GM23338 (cell line): ENCODE measurements around the gene ARFIP2. TPM values are rescaled to one million over a fixed set of nuclear protein-coding genes. Genes with fewer than 3 reads are reported as not detected.
A peak's percentile ranks its signal among the peaks of the same experiment; 100 is the strongest.

ENCODE experiments used
- ATAC-seq: fragments of 200-7000 bp; cut with Tn5 transposase; 3 replicates; pipeline ENCODE4 v1.9.1; 2020
- DNase-seq: peaks from one replicate; pipeline ENCODE4 v3.0.0-alpha.2; 2015; ENCODE audit warnings: low spot score
- H2AFZ ChIP-seq: fragments of 200-600 bp; sonication (generic); 2 replicates; pipeline ENCODE4 v1.8.0; 2016; ENCODE audit warnings: antibody characterized with exemption, mild to moderate bottlenecking, moderate library complexity
- H3F3A ChIP-seq: fragments of 200-600 bp; sonication (generic); replicated peaks from 2 replicates; pipeline ENCODE4 v1.8.0; 2017; ENCODE audit warnings: antibody characterized with exemption, mixed run types, low read depth
- H3K27ac ChIP-seq: fragments of 200-600 bp; sonication (generic); 2 replicates; pipeline ENCODE4 v1.6.1; 2016; ENCODE audit warnings: low read depth
- H3K27me3 ChIP-seq: fragments of 200-600 bp; sonication (generic); 2 replicates; pipeline ENCODE4 v1.8.0; 2016; ENCODE audit warnings: mild to moderate bottlenecking, mixed run types, moderate library complexity; ENCODE audit not compliant: insufficient read depth
- H3K36me3 ChIP-seq: fragments of 200-600 bp; sonication (generic); 2 replicates; pipeline ENCODE4 v1.8.0; 2016; ENCODE audit warnings: mild to moderate bottlenecking; ENCODE audit not compliant: insufficient read depth
- H3K4me1 ChIP-seq: fragments of 200-600 bp; sonication (generic); 2 replicates; pipeline ENCODE4 v1.8.0; 2016; ENCODE audit warnings: mild to moderate bottlenecking, moderate library complexity; ENCODE audit not compliant: insufficient read depth
- H3K4me2 ChIP-seq: fragments of 200-600 bp; sonication (generic); 2 replicates; pipeline ENCODE4 v1.7.1; 2017; ENCODE audit warnings: mixed run types
- H3K4me3 ChIP-seq: fragments of 200-600 bp; sonication (generic); 2 replicates; pipeline ENCODE4 v1.6.1; 2016; ENCODE audit warnings: mixed run types
- H3K79me2 ChIP-seq: fragments of 200-600 bp; sonication (generic); replicated peaks from 2 replicates; pipeline ENCODE4 v1.8.0; 2017; ENCODE audit warnings: mild to moderate bottlenecking; ENCODE audit not compliant: insufficient read depth
- H3K9me2 ChIP-seq: fragments of 200-600 bp; sonication (generic); 2 replicates; pipeline ENCODE4 v1.8.0; 2017; ENCODE audit not compliant: insufficient read depth
- H4K20me1 ChIP-seq: fragments of 200-600 bp; sonication (generic); replicated peaks from 2 replicates; pipeline ENCODE4 v1.8.0; 2017; ENCODE audit warnings: mild to moderate bottlenecking; ENCODE audit not compliant: insufficient read depth
- H3K27ac Mint-ChIP-seq: 2 replicates; pipeline ENCODE4 v1.8.0; 2020; ENCODE audit warnings: inconsistent platforms, mild to moderate bottlenecking, moderate library complexity, mixed read lengths
- H3K27me3 Mint-ChIP-seq: 3 replicates; pipeline ENCODE4 v1.8.0; 2022; ENCODE audit warnings: low read depth, mild to moderate bottlenecking, moderate library complexity, mixed read lengths, inconsistent platforms; ENCODE audit not compliant: insufficient read depth, poor library complexity
- H3K36me3 Mint-ChIP-seq: 3 replicates; pipeline ENCODE4 v1.8.0; 2021; ENCODE audit warnings: low read depth, mild to moderate bottlenecking, inconsistent platforms, moderate library complexity, mixed read lengths
- H3K4me1 Mint-ChIP-seq: 3 replicates; pipeline ENCODE4 v1.8.0; 2020; ENCODE audit warnings: mild to moderate bottlenecking, inconsistent platforms, mixed read lengths
- H3K4me3 Mint-ChIP-seq: 3 replicates; pipeline ENCODE4 v1.8.0; 2021; ENCODE audit warnings: moderate library complexity, mild to moderate bottlenecking, inconsistent platforms, mixed read lengths
- H3K9me3 Mint-ChIP-seq: 3 replicates; pipeline ENCODE4 v1.8.0; 2020; ENCODE audit warnings: moderate library complexity, mild to moderate bottlenecking, inconsistent platforms, mixed read lengths
- ETS1 ChIP-seq: IDR thresholded peaks from 2 replicates; pipeline ENCODE4 v1.6.1; 2016; ENCODE audit warnings: antibody characterized with exemption
- ZNF114 ChIP-seq: fragments of 250-450 bp; sonication (Bioruptor Pico); IDR thresholded peaks from 2 replicates; pipeline ENCODE4 v1.5.0; 2020; ENCODE audit warnings: mild to moderate bottlenecking, moderate library complexity
- ZNF462 ChIP-seq: fragments of 250-450 bp; sonication (Bioruptor Pico); IDR thresholded peaks from 2 replicates; pipeline ENCODE4 v1.5.0; 2020; ENCODE audit warnings: mild to moderate bottlenecking, moderate library complexity
- polyA plus RNA-seq: library from polyadenylated mRNA; unstranded; fragments of >200 nt; fragmentation: Nextera tagmentation; extraction: Ambion mirVana; gene quantifications from 2 replicates; pipeline ENCODE4 v1.2.1, GENCODE V29; 2016
- total RNA-seq: library from RNA; depleted of rRNA; stranded (reverse); fragments of >200 nt; shearing (Covaris generic); gene quantifications from 2 replicates; pipeline ENCODE4 v1.2.3, GENCODE V29; 2014; rRNA removed

ARFIP2 gene
- total and polyA plus RNA-seq, 2 experiments from 2014 or later, result 35.4 to 61.5 TPM

- Histone ChIP-seq H2AFZ (no peak overlapping the region), H3K27me3 (peaks cover 6% of the 10 kb centered on the region; the same call in 1 of the 2 replicates), H4K20me1 (no peaks in the 10 kb centered on the region), H3K36me3 (no peaks in the 10 kb centered on the region), H3K4me2 (no peak overlapping the region), H3K4me1 (no peaks in the 10 kb centered on the region; the same call in 1 of the 2 replicates), H3K27ac (no peak overlapping the region), H3K4me3 (no peak overlapping the region), H3K79me2 (no peaks in the 10 kb centered on the region), H3K9me2 (no peaks in the 10 kb centered on the region), H3F3A (no peaks in the 10 kb centered on the region)
- no peak for TF ChIP-seq ZNF114 (CRISPR knock-in tag)
- peak; percentile 72 for TF ChIP-seq ZNF462 (CRISPR knock-in tag)
- TF ChIP-seq ETS1, result no peak
- Mint-ChIP-seq H3K4me3 (no peak overlapping the region; the same call in 2 of the 3 replicates), H3K36me3 (no peaks in the 10 kb centered on the region), H3K27ac (no peak overlapping the region), H3K4me1 (peaks cover 11% of the 10 kb centered on the region), H3K27me3 (peaks cover 4% of the 10 kb centered on the region), H3K9me3 (no peaks in the 10 kb centered on the region)
- ATAC-seq, result peak; percentile 95
- DNase-seq, result peak; percentile 82
Measured at GRCh38 chr11:6427516-6427915, 53.6 kb downstream of the ARFIP2 start.

Other genes with a start within 250 kb of the ARFIP2 start
- 20.0 and 34.5 TPM in 2 replicates for gene FHIP1B, start 246.7 kb downstream of the ARFIP2 start, total RNA-seq
- 10.3 TPM in 2 replicates for gene FHIP1B, start 246.7 kb downstream of the ARFIP2 start, polyA plus RNA-seq
- gene CNGA4, start 242.2 kb downstream of the ARFIP2 start, total RNA-seq, result not detected in 2 replicates
- 0.15 TPM in 1 of 2 replicates, not detected in the other for gene CNGA4, start 242.2 kb downstream of the ARFIP2 start, polyA plus RNA-seq
- 7.0 and 8.2 TPM in 2 replicates for gene CCKBR, start 221.5 kb downstream of the ARFIP2 start, total RNA-seq
- gene CCKBR, start 221.5 kb downstream of the ARFIP2 start, polyA plus RNA-seq, result 3.9 and 4.8 TPM in 2 replicates
- 34.2 and 41.3 TPM in 2 replicates for gene CAVIN3, start 160.8 kb downstream of the ARFIP2 start, total RNA-seq
- 32.9 and 33.2 TPM in 2 replicates for gene CAVIN3, start 160.8 kb downstream of the ARFIP2 start, polyA plus RNA-seq
- 0.70 and 0.76 TPM in 2 replicates for gene SMPD1, start 90.9 kb downstream of the ARFIP2 start, total RNA-seq
- gene SMPD1, start 90.9 kb downstream of the ARFIP2 start, polyA plus RNA-seq, result 0.92 and 0.97 TPM in 2 replicates
- 24.7 and 26.6 TPM in 2 replicates for gene APBB1, start 62.2 kb downstream of the ARFIP2 start, total RNA-seq
- gene APBB1, start 62.2 kb downstream of the ARFIP2 start, polyA plus RNA-seq, result 10.6 and 12.1 TPM in 2 replicates
- gene HPX, start 40.3 kb downstream of the ARFIP2 start, total RNA-seq, result 0.50 and 0.63 TPM in 2 replicates
- 0.47 and 0.71 TPM in 2 replicates for gene HPX, start 40.3 kb downstream of the ARFIP2 start, polyA plus RNA-seq
- gene TRIM3, start 7.4 kb downstream of the ARFIP2 start, total RNA-seq, result 15.0 and 21.1 TPM in 2 replicates
- 7.3 and 7.9 TPM in 2 replicates for gene TRIM3, start 7.4 kb downstream of the ARFIP2 start, polyA plus RNA-seq
- gene TIMM10B, start 170 bp upstream of the ARFIP2 start, total RNA-seq, result 54.2 and 76.4 TPM in 2 replicates
- gene TIMM10B, start 170 bp upstream of the ARFIP2 start, polyA plus RNA-seq, result 25.0 and 30.8 TPM in 2 replicates
- gene DNHD1, start 15.9 kb upstream of the ARFIP2 start, total RNA-seq, result 7.2 and 9.6 TPM in 2 replicates
- 2.5 and 3.6 TPM in 2 replicates for gene DNHD1, start 15.9 kb upstream of the ARFIP2 start, polyA plus RNA-seq
- gene RRP8, start 122.3 kb upstream of the ARFIP2 start, total RNA-seq, result 7.4 and 9.8 TPM in 2 replicates
- gene RRP8, start 122.3 kb upstream of the ARFIP2 start, polyA plus RNA-seq, result 13.5 and 13.7 TPM in 2 replicates
- 75.1 and 91.0 TPM in 2 replicates for gene ILK, start 122.4 kb upstream of the ARFIP2 start, total RNA-seq
- 62.6 and 64.5 TPM in 2 replicates for gene ILK, start 122.4 kb upstream of the ARFIP2 start, polyA plus RNA-seq
- gene TAF10, start 130.9 kb upstream of the ARFIP2 start, total RNA-seq, result 102 and 108 TPM in 2 replicates
- gene TAF10, start 130.9 kb upstream of the ARFIP2 start, polyA plus RNA-seq, result 253 and 277 TPM in 2 replicates
- 49.7 and 73.5 TPM in 2 replicates for gene TPP1, start 138.1 kb upstream of the ARFIP2 start, total RNA-seq
- 18.7 and 21.7 TPM in 2 replicates for gene TPP1, start 138.1 kb upstream of the ARFIP2 start, polyA plus RNA-seq
- 16.5 and 20.7 TPM in 2 replicates for gene DCHS1, start 174.5 kb upstream of the ARFIP2 start, total RNA-seq
- 1.9 and 2.3 TPM in 2 replicates for gene DCHS1, start 174.5 kb upstream of the ARFIP2 start, polyA plus RNA-seq
- 26.7 and 53.8 TPM in 2 replicates for gene MRPL17, start 202.0 kb upstream of the ARFIP2 start, total RNA-seq
- gene MRPL17, start 202.0 kb upstream of the ARFIP2 start, polyA plus RNA-seq, result 81.8 and 85.5 TPM in 2 replicates